HG03378 (cell line): ENCODE results near the gene TNFAIP2.

Experiments
- ATAC-seq: cut with Tn5 transposase; IDR thresholded peaks from one replicate; pipeline ENCODE4 v1.9.1; 2021; ENCODE audit warnings: mild to moderate bottlenecking, moderate library complexity; ENCODE audit not compliant: unreplicated experiment

Gene TNFAIP2

GRCh38 chr14:103121846-103122584 lies 1.2 kb upstream of the TNFAIP2 start:
- ATAC-seq: no peak

GRCh38 chr14:103122585-103122946 lies 695 bp upstream of the TNFAIP2 start:
- ATAC-seq: no peak

GRCh38 chr14:103123634-103124500 lies 606 bp downstream of the TNFAIP2 start:
- ATAC-seq: no peak

- no peak for ATAC-seq
These were observed 1.3 kb downstream of the TNFAIP2 start for GRCh38 chr14:103124501-103125001.

GRCh38 chr14:103125098-103126070 lies 2.1 kb downstream of the TNFAIP2 start:
- no peak for ATAC-seq

GRCh38 chr14:103126088-103126872 lies 3.0 kb downstream of the TNFAIP2 start:
- ATAC-seq: no peak

- ATAC-seq: no peak
These were observed 3.6 kb downstream of the TNFAIP2 start for GRCh38 chr14:103126873-103127304.

- ATAC-seq: no peak
These were observed 4.1 kb downstream of the TNFAIP2 start for GRCh38 chr14:103127356-103127755.

- ATAC-seq: no peak
These were observed 4.8 kb downstream of the TNFAIP2 start for GRCh38 chr14:103127861-103128598.

- no peak for ATAC-seq
These were observed 5.5 kb downstream of the TNFAIP2 start for GRCh38 chr14:103128631-103129300.

- no peak for ATAC-seq
These were observed 6.2 kb downstream of the TNFAIP2 start for GRCh38 chr14:103129301-103130016.

- ATAC-seq: no peak
These were observed 6.9 kb downstream of the TNFAIP2 start for GRCh38 chr14:103130017-103130764.

- ATAC-seq: no peak
These were observed 7.7 kb downstream of the TNFAIP2 start for GRCh38 chr14:103130965-103131364.

- no peak for ATAC-seq
These were observed 8.3 kb downstream of the TNFAIP2 start for GRCh38 chr14:103131580-103131979.

GRCh38 chr14:103132381-103133209 lies 9.3 kb downstream of the TNFAIP2 start:
- no peak for ATAC-seq
